ENCODE results near the gene HOXB6. TPM values are rescaled to one million over a fixed set of nuclear protein-coding genes. Genes with fewer than 3 reads are reported as not detected.

Gene HOXB6
- polyA plus RNA-seq, 1 donor: 9.8 TPM

DNA sequence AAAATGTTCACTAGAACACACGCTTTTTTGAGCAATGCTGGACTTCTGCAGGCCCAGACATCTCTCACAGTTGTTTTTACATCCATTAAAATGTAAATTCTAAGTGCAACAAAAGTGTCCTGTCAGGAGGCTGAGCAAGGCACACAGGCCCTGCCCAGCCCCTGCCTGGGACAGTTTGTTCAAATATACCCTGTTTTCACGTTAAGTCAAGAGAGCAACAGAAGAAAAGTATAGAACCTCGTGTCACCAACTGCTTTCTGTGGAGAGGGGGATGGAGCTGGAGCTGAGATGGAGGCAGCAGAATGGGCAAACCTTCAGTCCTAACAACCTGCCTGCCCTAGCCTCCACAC is 55.5 kb downstream of the HOXB6 start:
- no peak overlapping the region for H3K4me3 ChIP-seq (ENCODE audit: low read length)
- H3K4me1 ChIP-seq (ENCODE audit: control insufficient read depth, insufficient read depth, low read length): peaks cover 18% of the 10 kb centered on the region
- peak overlapping the region; percentile 88 for H3K27ac ChIP-seq (ENCODE audit: low read length)
- DNase-seq: no peak
- peaks cover 14% of the 10 kb centered on the region for H3K36me3 ChIP-seq (ENCODE audit: control insufficient read depth, insufficient read depth, low read length)
- no CpG with 5 or more reads among the region's 3 CpGs for WGBS (ENCODE audit: insufficient coverage, low lambda C conversion rate)
- peaks cover 8% of the 10 kb centered on the region for H3K9me3 ChIP-seq (ENCODE audit: control insufficient read depth, low read depth, low read length)
- peaks cover 84% of the 10 kb centered on the region for H3K27me3 ChIP-seq (ENCODE audit: control insufficient read depth, insufficient read depth, low read length)

DNA sequence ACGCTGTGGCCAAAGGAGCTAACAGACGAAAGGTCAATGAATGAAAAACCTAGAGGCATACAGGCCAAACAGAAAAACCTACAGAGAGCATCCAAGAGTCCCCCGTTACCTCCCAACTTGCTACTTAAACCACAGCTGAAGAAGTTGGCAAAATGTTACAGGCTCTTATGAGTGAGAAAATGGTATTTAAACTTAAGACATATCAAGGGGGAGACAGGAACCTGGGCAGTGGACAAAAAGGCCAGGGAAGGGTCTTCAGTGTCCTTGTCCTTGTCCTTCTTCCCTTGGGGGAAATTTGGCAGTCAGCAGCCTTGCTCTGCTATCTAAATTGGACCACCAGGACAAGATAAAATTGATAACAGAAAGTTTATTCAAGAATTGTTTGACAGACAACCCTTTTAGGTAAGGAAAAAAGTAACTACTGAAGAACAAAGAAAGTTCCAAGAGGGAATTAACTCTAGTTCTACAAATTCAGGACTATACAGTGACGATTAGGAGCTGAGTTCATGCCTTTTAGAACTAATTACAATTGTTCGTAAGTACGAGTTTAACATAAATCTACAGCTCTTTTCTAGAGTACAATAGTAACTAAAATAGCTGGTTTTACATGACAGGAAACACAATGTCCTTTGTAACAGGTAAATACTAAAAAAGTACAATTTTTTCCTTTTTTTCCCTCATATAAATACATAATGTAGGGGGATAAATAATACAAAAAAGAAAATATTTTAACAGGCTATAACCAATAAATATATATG is 56.1 kb downstream of the HOXB6 start:
- Histone ChIP-seq H3K4me3 (ENCODE audit: low read length) (no peak overlapping the region), H3K9me3 (ENCODE audit: control insufficient read depth, low read depth, low read length) (peaks cover 8% of the 10 kb centered on the region), H3K4me1 (ENCODE audit: control insufficient read depth, insufficient read depth, low read length) (peaks cover 18% of the 10 kb centered on the region), H3K27me3 (ENCODE audit: control insufficient read depth, insufficient read depth, low read length) (peaks cover 84% of the 10 kb centered on the region), H3K36me3 (ENCODE audit: control insufficient read depth, insufficient read depth, low read length) (peaks cover 14% of the 10 kb centered on the region), H3K27ac (ENCODE audit: low read length) (peak overlapping the region; percentile 88)
- no peak for DNase-seq
- WGBS (ENCODE audit: insufficient coverage, low lambda C conversion rate): 96% methylated on average over 3 of the region's 6 CpGs

DNA sequence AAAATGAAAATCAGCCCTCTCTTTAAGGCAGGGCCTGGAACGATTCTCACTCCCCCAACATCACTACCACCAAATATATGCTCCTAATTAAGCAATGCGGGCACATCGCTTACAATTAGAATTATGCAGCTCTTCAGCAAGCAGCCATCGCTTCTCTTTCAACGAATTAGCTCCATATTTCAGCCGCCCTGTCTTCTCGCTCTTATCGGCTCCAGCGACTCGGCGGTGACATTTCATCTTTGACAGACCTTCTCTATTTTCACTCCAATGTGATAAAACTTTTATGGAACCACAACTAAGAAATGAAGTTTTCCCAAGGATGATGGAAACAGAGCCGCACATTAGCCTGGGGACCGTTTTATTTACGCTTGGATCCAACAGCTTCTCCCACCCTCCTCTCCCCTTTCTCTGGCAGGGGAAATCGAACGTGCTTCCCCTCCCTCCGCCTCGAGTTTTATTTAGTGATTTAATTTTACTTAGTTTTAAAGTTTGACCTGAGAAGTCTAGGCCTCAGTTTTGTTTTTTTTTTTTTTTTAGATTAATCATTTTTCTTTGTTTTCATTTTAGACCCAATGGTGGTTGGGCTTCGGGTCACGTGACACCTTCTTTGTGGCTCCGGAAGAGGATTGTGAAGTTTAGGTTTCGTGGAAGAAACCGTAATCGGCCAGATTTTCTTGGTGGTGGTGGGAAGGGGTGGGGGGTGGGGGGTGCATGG is 56.8 kb downstream of the HOXB6 start:
- 45% methylated on average over 12 of the region's 24 CpGs for WGBS (ENCODE audit: insufficient coverage, low lambda C conversion rate)
- Histone ChIP-seq H3K4me3 (ENCODE audit: low read length) (no peak overlapping the region), H3K4me1 (ENCODE audit: control insufficient read depth, insufficient read depth, low read length) (peaks cover 18% of the 10 kb centered on the region), H3K27me3 (ENCODE audit: control insufficient read depth, insufficient read depth, low read length) (peaks cover 85% of the 10 kb centered on the region), H3K9me3 (ENCODE audit: control insufficient read depth, low read depth, low read length) (peaks cover 8% of the 10 kb centered on the region), H3K36me3 (ENCODE audit: control insufficient read depth, insufficient read depth, low read length) (peaks cover 14% of the 10 kb centered on the region), H3K27ac (ENCODE audit: low read length) (peak overlapping the region; percentile 88)
- DNase-seq: peak in 1 of 2 donors; percentile 48

DNA sequence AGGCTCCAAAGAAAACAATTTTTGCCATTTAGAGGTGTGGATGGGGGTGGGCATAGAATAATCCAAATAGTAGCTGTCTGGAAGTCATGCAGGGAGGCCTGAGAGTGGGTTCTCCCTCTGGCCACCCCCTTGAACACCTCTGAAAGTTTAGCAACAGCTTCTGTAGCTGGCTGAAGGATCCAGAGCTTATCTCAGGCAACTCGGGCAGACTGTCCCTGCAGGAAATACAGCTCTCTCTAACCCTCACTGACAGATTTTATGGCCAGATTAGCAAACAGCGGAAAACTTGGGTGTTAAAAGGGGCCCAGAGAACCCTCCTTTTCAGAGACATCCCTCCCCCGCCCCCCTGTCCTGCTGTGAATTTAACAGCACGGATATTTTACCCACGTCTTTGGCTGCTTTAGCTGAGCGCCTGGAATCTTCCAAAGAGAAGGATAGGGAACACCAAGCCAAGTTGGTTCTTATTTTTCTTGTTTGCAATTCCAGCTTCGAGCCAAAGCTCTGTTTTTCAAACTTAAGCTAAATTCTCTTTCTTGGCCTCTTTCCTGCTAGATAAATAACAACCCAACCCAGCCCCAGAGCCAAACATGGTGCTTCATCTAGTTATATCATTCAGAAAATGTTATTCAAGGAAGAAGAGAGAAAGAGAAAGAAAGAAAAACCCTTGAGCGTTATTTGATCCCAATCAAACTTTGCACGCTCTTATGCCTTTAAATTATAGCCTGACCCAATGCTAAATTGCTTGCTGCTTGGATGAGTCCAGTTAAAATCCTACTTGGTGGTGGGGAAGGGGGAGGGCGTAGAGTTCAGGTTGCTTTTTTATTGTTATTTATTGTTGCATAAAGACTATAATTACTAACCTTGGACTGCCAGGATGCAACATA is 57.6 kb downstream of the HOXB6 start:
- Histone ChIP-seq H3K36me3 (ENCODE audit: control insufficient read depth, insufficient read depth, low read length) (peaks cover 13% of the 10 kb centered on the region), H3K4me1 (ENCODE audit: control insufficient read depth, insufficient read depth, low read length) (peaks cover 16% of the 10 kb centered on the region), H3K4me3 (ENCODE audit: low read length) (peak overlapping the region; percentile 0), H3K9me3 (ENCODE audit: control insufficient read depth, low read depth, low read length) (peaks cover 8% of the 10 kb centered on the region), H3K27me3 (ENCODE audit: control insufficient read depth, insufficient read depth, low read length) (peaks cover 87% of the 10 kb centered on the region), H3K27ac (ENCODE audit: low read length) (peak overlapping the region; percentile 88)
- peak in 1 of 2 donors; percentile 49 for DNase-seq
- no CpG with 5 or more reads among the region's 10 CpGs for WGBS (ENCODE audit: insufficient coverage, low lambda C conversion rate)

DNA sequence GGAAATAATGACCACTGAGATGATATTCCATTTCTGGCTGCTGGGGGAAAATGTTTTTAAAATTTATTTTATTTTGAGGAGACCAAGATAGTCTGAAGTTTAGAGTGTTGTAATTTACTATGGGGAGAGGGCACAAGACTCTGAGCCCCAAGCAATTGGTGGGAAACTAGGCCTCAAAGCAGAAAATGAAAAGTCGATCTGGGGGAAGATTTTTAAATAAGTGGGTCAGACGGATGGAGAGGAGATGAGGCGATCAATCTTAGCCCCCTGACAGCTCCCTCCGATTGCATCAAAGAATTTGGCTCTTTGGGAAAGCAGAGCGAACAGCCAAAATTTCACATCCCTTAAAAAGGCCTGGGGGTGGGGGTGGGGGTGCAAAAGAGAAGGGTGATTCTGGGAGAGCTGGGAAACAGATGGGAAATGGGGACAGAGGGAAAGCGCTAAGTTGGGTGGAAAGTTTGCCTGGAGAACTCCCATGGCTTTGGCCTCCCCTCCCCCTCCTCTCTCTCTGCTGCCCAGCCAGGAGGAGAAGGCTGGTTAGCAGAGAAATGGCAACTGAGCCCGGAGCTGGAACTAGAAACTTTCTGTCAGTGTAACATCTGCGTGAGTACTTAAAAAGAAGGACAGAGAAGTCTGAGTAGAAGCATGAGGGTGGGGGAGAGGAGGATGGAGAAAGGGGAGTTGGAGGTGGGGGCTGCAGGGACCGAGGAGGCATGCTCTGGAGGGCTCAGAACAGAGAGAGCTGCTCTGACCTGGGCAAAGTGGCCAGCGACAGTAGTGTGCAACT is 58.5 kb downstream of the HOXB6 start:
- H3K9me3 ChIP-seq (ENCODE audit: control insufficient read depth, low read depth, low read length): peaks cover 12% of the 10 kb centered on the region
- peaks cover 13% of the 10 kb centered on the region for H3K4me1 ChIP-seq (ENCODE audit: control insufficient read depth, insufficient read depth, low read length)
- peaks cover 87% of the 10 kb centered on the region for H3K27me3 ChIP-seq (ENCODE audit: control insufficient read depth, insufficient read depth, low read length)
- WGBS (ENCODE audit: insufficient coverage, low lambda C conversion rate): no CpG with 5 or more reads among the region's 10 CpGs
- H3K27ac ChIP-seq (ENCODE audit: low read length): peak overlapping the region; percentile 88
- peaks cover 9% of the 10 kb centered on the region for H3K36me3 ChIP-seq (ENCODE audit: control insufficient read depth, insufficient read depth, low read length)
- H3K4me3 ChIP-seq (ENCODE audit: low read length): peak overlapping the region; percentile 0
- no peak for DNase-seq

Other genes starting within 250 kb of the HOXB6 start
- 3.0 TPM for gene SKAP1, start 174.8 kb downstream of the HOXB6 start, polyA plus RNA-seq
- gene HOXB1, start 74.0 kb downstream of the HOXB6 start, polyA plus RNA-seq: 0.07 TPM
- gene HOXB2, start 59.9 kb downstream of the HOXB6 start, polyA plus RNA-seq: 18.6 TPM
- 5.9 TPM for gene HOXB4, start 26.6 kb downstream of the HOXB6 start, polyA plus RNA-seq
- gene HOXB3, start 14.7 kb downstream of the HOXB6 start, polyA plus RNA-seq: 30.8 TPM
- gene HOXB5, start 11.2 kb downstream of the HOXB6 start, polyA plus RNA-seq: 25.7 TPM
- 3.5 TPM for gene HOXB7, start 6.0 kb upstream of the HOXB6 start, polyA plus RNA-seq
- gene HOXB8, start 10.3 kb upstream of the HOXB6 start, polyA plus RNA-seq: 1.8 TPM
- 0.03 TPM for gene HOXB9, start 21.4 kb upstream of the HOXB6 start, polyA plus RNA-seq
- not detected for gene PRAC1, start 117.5 kb upstream of the HOXB6 start, polyA plus RNA-seq
- gene PRAC2, start 118.2 kb upstream of the HOXB6 start, polyA plus RNA-seq: not detected
- gene HOXB13, start 123.8 kb upstream of the HOXB6 start, polyA plus RNA-seq: not detected
- gene TTLL6, start 212.2 kb upstream of the HOXB6 start, polyA plus RNA-seq: 3.1 TPM
- gene CALCOCO2, start 226.0 kb upstream of the HOXB6 start, polyA plus RNA-seq: 159 TPM

Measured in large intestine (tissue), 3 donors.